ENCODE results near the gene PRIMA1.

GRCh38 chr14:93713726-93714405 is 74.4 kb downstream of the PRIMA1 start:
- TF ChIP-seq, protein P1, sequence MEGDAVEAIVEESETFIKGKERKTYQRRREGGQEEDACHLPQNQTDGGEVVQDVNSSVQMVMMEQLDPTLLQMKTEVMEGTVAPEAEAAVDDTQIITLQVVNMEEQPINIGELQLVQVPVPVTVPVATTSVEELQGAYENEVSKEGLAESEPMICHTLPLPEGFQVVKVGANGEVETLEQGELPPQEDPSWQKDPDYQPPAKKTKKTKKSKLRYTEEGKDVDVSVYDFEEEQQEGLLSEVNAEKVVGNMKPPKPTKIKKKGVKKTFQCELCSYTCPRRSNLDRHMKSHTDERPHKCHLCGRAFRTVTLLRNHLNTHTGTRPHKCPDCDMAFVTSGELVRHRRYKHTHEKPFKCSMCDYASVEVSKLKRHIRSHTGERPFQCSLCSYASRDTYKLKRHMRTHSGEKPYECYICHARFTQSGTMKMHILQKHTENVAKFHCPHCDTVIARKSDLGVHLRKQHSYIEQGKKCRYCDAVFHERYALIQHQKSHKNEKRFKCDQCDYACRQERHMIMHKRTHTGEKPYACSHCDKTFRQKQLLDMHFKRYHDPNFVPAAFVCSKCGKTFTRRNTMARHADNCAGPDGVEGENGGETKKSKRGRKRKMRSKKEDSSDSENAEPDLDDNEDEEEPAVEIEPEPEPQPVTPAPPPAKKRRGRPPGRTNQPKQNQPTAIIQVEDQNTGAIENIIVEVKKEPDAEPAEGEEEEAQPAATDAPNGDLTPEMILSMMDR (conservative IDR thresholded peaks at IDR 0.05; ENCODE audit: low read depth in 2 of 2), result no peak
- TF ChIP-seq JUNB (IDR thresholded peaks at IDR 0.05; ENCODE audit: unreplicated experiment), result no peak
- TF ChIP-seq ZNF331 (CRISPR knock-in tag; IDR thresholded peaks at IDR 0.05; ENCODE audit: low read depth), result no peak
- TF ChIP-seq POLR2AphosphoS5 (IDR thresholded peaks at IDR 0.05; ENCODE audit: low read depth), result no peak
- no peak for TF ChIP-seq EZH2 (IDR thresholded peaks at IDR 0.05; ENCODE audit: low read depth, unreplicated experiment)
- TF ChIP-seq CREB1 (CRISPR knock-in tag; IDR thresholded peaks at IDR 0.05; ENCODE audit: low read depth), result no peak
- TF ChIP-seq, protein P2, sequence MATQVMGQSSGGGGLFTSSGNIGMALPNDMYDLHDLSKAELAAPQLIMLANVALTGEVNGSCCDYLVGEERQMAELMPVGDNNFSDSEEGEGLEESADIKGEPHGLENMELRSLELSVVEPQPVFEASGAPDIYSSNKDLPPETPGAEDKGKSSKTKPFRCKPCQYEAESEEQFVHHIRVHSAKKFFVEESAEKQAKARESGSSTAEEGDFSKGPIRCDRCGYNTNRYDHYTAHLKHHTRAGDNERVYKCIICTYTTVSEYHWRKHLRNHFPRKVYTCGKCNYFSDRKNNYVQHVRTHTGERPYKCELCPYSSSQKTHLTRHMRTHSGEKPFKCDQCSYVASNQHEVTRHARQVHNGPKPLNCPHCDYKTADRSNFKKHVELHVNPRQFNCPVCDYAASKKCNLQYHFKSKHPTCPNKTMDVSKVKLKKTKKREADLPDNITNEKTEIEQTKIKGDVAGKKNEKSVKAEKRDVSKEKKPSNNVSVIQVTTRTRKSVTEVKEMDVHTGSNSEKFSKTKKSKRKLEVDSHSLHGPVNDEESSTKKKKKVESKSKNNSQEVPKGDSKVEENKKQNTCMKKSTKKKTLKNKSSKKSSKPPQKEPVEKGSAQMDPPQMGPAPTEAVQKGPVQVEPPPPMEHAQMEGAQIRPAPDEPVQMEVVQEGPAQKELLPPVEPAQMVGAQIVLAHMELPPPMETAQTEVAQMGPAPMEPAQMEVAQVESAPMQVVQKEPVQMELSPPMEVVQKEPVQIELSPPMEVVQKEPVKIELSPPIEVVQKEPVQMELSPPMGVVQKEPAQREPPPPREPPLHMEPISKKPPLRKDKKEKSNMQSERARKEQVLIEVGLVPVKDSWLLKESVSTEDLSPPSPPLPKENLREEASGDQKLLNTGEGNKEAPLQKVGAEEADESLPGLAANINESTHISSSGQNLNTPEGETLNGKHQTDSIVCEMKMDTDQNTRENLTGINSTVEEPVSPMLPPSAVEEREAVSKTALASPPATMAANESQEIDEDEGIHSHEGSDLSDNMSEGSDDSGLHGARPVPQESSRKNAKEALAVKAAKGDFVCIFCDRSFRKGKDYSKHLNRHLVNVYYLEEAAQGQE (IDR thresholded peaks at IDR 0.05; ENCODE audit: unreplicated experiment), result no peak
- TF ChIP-seq EZH2phosphoT487 (IDR thresholded peaks at IDR 0.05; ENCODE audit: unreplicated experiment), result no peak
- no peak for TF ChIP-seq STAT1 (IDR thresholded peaks at IDR 0.05; ENCODE audit: unreplicated experiment)
- no peak for TF ChIP-seq NANOG (IDR thresholded peaks at IDR 0.05; ENCODE audit: borderline replicate concordance)
- no peak for TF ChIP-seq ZNF114 (CRISPR knock-in tag; IDR thresholded peaks at IDR 0.05)
- no peak for TF ChIP-seq ETS1 (IDR thresholded peaks at IDR 0.05)
- TF ChIP-seq ZNF462 (CRISPR knock-in tag; IDR thresholded peaks at IDR 0.05), result no peak

Data from GM23338 (cell line).